ENCODE results near the gene PMM2.
A peak's percentile ranks its signal among the peaks of the same experiment; 100 is the strongest.
"Not testable (repeated sequence)": the region's sequence is repeated elsewhere in the genome, so short reads cannot be mapped to it uniquely, and the experiment has no call there.

Gene PMM2

GRCh38 chr16:8816967-8817655 is 19.5 kb downstream of the PMM2 start:
- DNase-seq: no peak

- peak in 2 of 58 donors; percentile 8 to 11 for DNase-seq
These were observed 21.0 kb downstream of the PMM2 start for GRCh38 chr16:8818504-8819270.

- no peak for DNase-seq
These were observed 21.9 kb downstream of the PMM2 start for GRCh38 chr16:8819411-8820034.

- DNase-seq: no peak
These were observed 24.8 kb downstream of the PMM2 start for GRCh38 chr16:8822403-8822802.

GRCh38 chr16:8826278-8826879 is 28.7 kb downstream of the PMM2 start:
- DNase-seq: no peak

- DNase-seq: no peak
These were observed 31.0 kb downstream of the PMM2 start for GRCh38 chr16:8828541-8829165.

- DNase-seq: no peak
These were observed 33.8 kb downstream of the PMM2 start for GRCh38 chr16:8831450-8831849.

GRCh38 chr16:8831871-8832716 is 34.5 kb downstream of the PMM2 start:
- no peak for DNase-seq

GRCh38 chr16:8832717-8833105 is 35.1 kb downstream of the PMM2 start:
- DNase-seq: no peak

GRCh38 chr16:8836797-8837196 is 39.2 kb downstream of the PMM2 start:
- not testable (repeated sequence) for DNase-seq

- DNase-seq: not testable (repeated sequence)
These were observed 40.0 kb downstream of the PMM2 start for GRCh38 chr16:8837594-8837993.

GRCh38 chr16:8842016-8842415 is 44.4 kb downstream of the PMM2 start:
- not testable (repeated sequence) for DNase-seq

GRCh38 chr16:8843296-8843695 is 45.7 kb downstream of the PMM2 start:
- not testable (repeated sequence) for DNase-seq

- DNase-seq: no peak
These were observed 48.2 kb downstream of the PMM2 start for GRCh38 chr16:8845699-8846298.

GRCh38 chr16:8846401-8846932 is 48.8 kb downstream of the PMM2 start:
- DNase-seq: no peak

GRCh38 chr16:8847145-8847544 is 49.5 kb downstream of the PMM2 start:
- DNase-seq: no peak

- DNase-seq: no peak
These were observed 50.0 kb downstream of the PMM2 start for GRCh38 chr16:8847623-8848022.

GRCh38 chr16:8848231-8848938 is 50.7 kb downstream of the PMM2 start:
- no peak for DNase-seq

GRCh38 chr16:8848939-8849391 is 51.3 kb downstream of the PMM2 start:
- no peak for DNase-seq

Data from anterior cingulate cortex (tissue), 58 donors.